NCI-H2107 treated with DMSO at 0.1 percent for 48 hours (cell line): ENCODE results near the gene SDHC.
"Not testable (repeated sequence)": the region's sequence is repeated elsewhere in the genome, so short reads cannot be mapped to it uniquely, and the experiment has no call there.

Experiments
- DNase-seq: peaks from one replicate; lab custom pipeline; 2025; ENCODE audit not compliant: unreplicated experiment; lab: John Stamatoyannopoulos, UW

Gene SDHC

GRCh38 chr1:161309868-161310267 lies 4.3 kb upstream of the SDHC start, which contains the start of gene MPZ:
TSS of gene MPZ (minus strand) at chr1:161309968. CDS start at chr1:161309905, 63 bp downstream.
- DNase-seq: no peak

GRCh38 chr1:161311595-161312181 lies 2.5 kb upstream of the SDHC start:
- no peak for DNase-seq

- DNase-seq: no peak
Observed at GRCh38 chr1:161313554-161314200, 504 bp upstream of the SDHC start.

- not testable (repeated sequence) for DNase-seq
Observed at GRCh38 chr1:161315841-161316674, 1.9 kb downstream of the SDHC start.

GRCh38 chr1:161324020-161324419 lies 9.8 kb downstream of the SDHC start:
- no peak for DNase-seq

- DNase-seq: no peak
Observed at GRCh38 chr1:161330346-161330745, 16.2 kb downstream of the SDHC start.

- DNase-seq: no peak
Observed at GRCh38 chr1:161333166-161333565, 19.0 kb downstream of the SDHC start.

GRCh38 chr1:161335796-161336195 lies 21.6 kb downstream of the SDHC start:
- no peak for DNase-seq

- no peak for DNase-seq
Observed at GRCh38 chr1:161342177-161342576, 28.0 kb downstream of the SDHC start.

- DNase-seq: peak; percentile 3
Observed at GRCh38 chr1:161342821-161343220, 28.6 kb downstream of the SDHC start.

GRCh38 chr1:161350671-161351070 lies 36.5 kb downstream of the SDHC start:
- no peak for DNase-seq

- no peak for DNase-seq
Observed at GRCh38 chr1:161351482-161351881, 37.3 kb downstream of the SDHC start.

- no peak for DNase-seq
Observed at GRCh38 chr1:161357073-161357472, 42.9 kb downstream of the SDHC start.

GRCh38 chr1:161359291-161359690 lies 45.1 kb downstream of the SDHC start:
- no peak for DNase-seq

GRCh38 chr1:161364332-161364731 lies 50.2 kb downstream of the SDHC start:
- DNase-seq: no peak

GRCh38 chr1:161365207-161365606 lies 51.0 kb downstream of the SDHC start:
- no peak for DNase-seq

GRCh38 chr1:161367684-161368400 lies 53.7 kb downstream of the SDHC start, which contains the start of gene CFAP126:
TSS of gene CFAP126 (minus strand) at chr1:161367876. CDS start at chr1:161367868, 8 bp downstream.
- DNase-seq: peak; percentile 88

- DNase-seq: no peak
Observed at GRCh38 chr1:161373442-161373841, 59.3 kb downstream of the SDHC start.

GRCh38 chr1:161374373-161374772 lies 60.2 kb downstream of the SDHC start:
- no peak for DNase-seq

- DNase-seq: no peak
Observed at GRCh38 chr1:161378014-161378413, 63.8 kb downstream of the SDHC start.

GRCh38 chr1:161379071-161379470 lies 64.9 kb downstream of the SDHC start:
- DNase-seq: no peak
